ENCODE results near the gene CTBS.

CTBS gene

GRCh38 chr1:84506729-84507453 is 67.3 kb downstream of the CTBS start:
- no peak for DNase-seq (ENCODE audit: extremely low read depth in 1 of 2, low read depth in 1 of 2)

- DNase-seq (ENCODE audit: extremely low read depth in 1 of 2, low read depth in 1 of 2) = peak; percentile 96 to 98
These were observed 68.1 kb downstream of the CTBS start, which contains the start of the genes GNG5 and SPATA1 for GRCh38 chr1:84506002-84506728. Gene GNG5, minus strand, starts transcription at chr1:84506581. Its CDS starts 490 bp downstream, at chr1:84506091. Gene SPATA1, plus strand, starts transcription at chr1:84506386. Its CDS starts 9,974 bp downstream, at chr1:84516360.

GRCh38 chr1:84505493-84506001 is 68.7 kb downstream of the CTBS start:
- DNase-seq (ENCODE audit: extremely low read depth in 1 of 2, low read depth in 1 of 2) = peak in 1 of 2 donors; percentile 11

- DNase-seq (ENCODE audit: extremely low read depth in 1 of 2, low read depth in 1 of 2) = no peak
These were observed 69.4 kb downstream of the CTBS start for GRCh38 chr1:84504580-84505492.

GRCh38 chr1:84502927-84503326 is 71.3 kb downstream of the CTBS start:
- no peak for DNase-seq (ENCODE audit: extremely low read depth in 1 of 2, low read depth in 1 of 2)
